Brain microvascular endothelial cell (primary cell): ENCODE results near the gene AASDHPPT.

Experiments used
- DNase-seq: peaks from one replicate; pipeline ENCODE4 v3.0.0-alpha.2; 2020
- H3K27ac ChIP-seq: fragments of 250-450 bp; sonication (Bioruptor Pico); 2 replicates; pipeline ENCODE4 v1.5.1; 2020; ENCODE audit warnings: mild to moderate bottlenecking, moderate library complexity
- H3K27me3 ChIP-seq: fragments of 250-450 bp; sonication (Bioruptor Pico); replicated peaks from 2 replicates; pipeline ENCODE4 v1.5.1; 2020; ENCODE audit warnings: mild to moderate bottlenecking
- H3K36me3 ChIP-seq: fragments of 250-450 bp; sonication (Bioruptor Pico); replicated peaks from 2 replicates; pipeline ENCODE4 v1.5.1; 2020; ENCODE audit warnings: mild to moderate bottlenecking
- H3K4me3 ChIP-seq: 2 replicates; pipeline ENCODE4 v1.5.1; 2011; ENCODE audit warnings: low read depth, mild to moderate bottlenecking, control low read depth, low read length, moderate library complexity
- CTCF ChIP-seq: IDR thresholded peaks from 2 replicates; pipeline ENCODE4 v1.5.1; 2011; ENCODE audit warnings: low read depth, mild to moderate bottlenecking, moderate library complexity, low read length, control low read depth, inconsistent platforms; ENCODE audit errors: missing control alignments
- in situ Hi-C: cut with HindIII; loops from 2 replicates; pipeline ENCODE4 v1.10.0; 2017; ENCODE audit warnings: low sequenced_read_pairs, low pct_ligation_motif_present

The AASDHPPT gene

GRCh38 chr11:106061249-106061784, 16.1 kb upstream of the AASDHPPT start:
- no peak for DNase-seq
- in situ Hi-C loops: no loop called here
- no peaks in the 10 kb centered on the region for H3K27me3 ChIP-seq
- H3K4me3 ChIP-seq: no peak overlapping the region
- H3K27ac ChIP-seq: no peak overlapping the region
- no peak for TF ChIP-seq CTCF
- no peaks in the 10 kb centered on the region for H3K36me3 ChIP-seq

- TF ChIP-seq CTCF: no peak
- H3K36me3 ChIP-seq: no peaks in the 10 kb centered on the region
- no peaks in the 10 kb centered on the region for H3K27me3 ChIP-seq
- in situ Hi-C loops: no loop called here
- no peak overlapping the region for H3K27ac ChIP-seq
- no peak overlapping the region for H3K4me3 ChIP-seq
- DNase-seq: no peak
Measured at GRCh38 chr11:106061954-106062949, 15.2 kb upstream of the AASDHPPT start.

DNA sequence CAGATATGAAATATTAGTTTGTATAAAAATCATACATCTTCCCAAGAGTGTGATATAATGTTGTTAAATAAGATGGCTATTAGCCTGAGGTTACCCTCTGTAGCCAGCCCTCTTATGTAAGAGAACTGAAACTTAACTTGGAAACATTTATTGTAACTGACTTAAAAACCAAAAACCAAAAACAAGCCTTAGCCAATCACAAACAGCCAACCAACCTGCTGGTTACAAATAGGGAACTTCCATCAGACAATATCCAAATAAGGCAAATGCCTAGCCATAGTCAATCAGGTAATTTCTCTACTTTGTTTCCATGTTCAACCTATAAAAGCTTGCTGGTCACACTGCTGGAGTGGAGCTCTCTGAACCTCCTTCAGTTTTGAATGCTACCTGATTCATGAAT, 14.5 kb upstream of the AASDHPPT start:
- H3K4me3 ChIP-seq: no peak overlapping the region
- H3K27ac ChIP-seq: no peak overlapping the region
- H3K27me3 ChIP-seq: no peaks in the 10 kb centered on the region
- TF ChIP-seq CTCF: no peak
- DNase-seq: no peak
- no peaks in the 10 kb centered on the region for H3K36me3 ChIP-seq
- in situ Hi-C loops: no loop called here

GRCh38 chr11:106070606-106071005, 6.9 kb upstream of the AASDHPPT start:
- no peak overlapping the region for H3K27ac ChIP-seq
- in situ Hi-C loops: no loop called here
- H3K27me3 ChIP-seq: no peaks in the 10 kb centered on the region
- H3K4me3 ChIP-seq: no peak overlapping the region
- no peak for DNase-seq
- no peaks in the 10 kb centered on the region for H3K36me3 ChIP-seq
- no peak for TF ChIP-seq CTCF

DNA sequence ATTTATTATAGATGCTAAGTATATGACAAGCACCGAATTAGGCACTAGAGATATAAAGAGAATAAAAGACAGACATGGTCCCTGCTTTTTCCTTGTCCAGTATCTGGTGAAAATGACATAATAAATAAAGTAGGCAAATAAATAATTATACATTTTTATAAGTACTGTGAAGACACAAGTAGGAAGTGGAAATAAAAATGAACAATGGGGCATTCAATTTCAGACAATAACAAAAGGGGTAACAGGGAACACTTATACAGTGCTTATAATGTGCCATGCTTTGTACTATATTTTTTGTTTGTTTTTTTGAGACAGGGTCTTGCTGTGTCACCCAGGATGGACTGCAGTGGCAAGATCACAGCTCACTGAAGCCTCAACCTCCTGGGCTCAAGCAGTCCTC, 4.7 kb upstream of the AASDHPPT start:
- Histone ChIP-seq H3K27ac (no peak overlapping the region), H3K36me3 (no peaks in the 10 kb centered on the region), H3K27me3 (no peaks in the 10 kb centered on the region), H3K4me3 (no peak overlapping the region)
- no peak for TF ChIP-seq CTCF
- DNase-seq: no peak
- in situ Hi-C loops: no loop called here
